Esophagus squamous epithelium (tissue), 5 donors: ENCODE measurements around the gene TCF4. TPM values are rescaled to one million over a fixed set of nuclear protein-coding genes. Genes with fewer than 3 reads are reported as not detected.

Experiments
- DNase-seq: peaks from one replicate; lab custom pipeline; 2025; lab: John Stamatoyannopoulos, UW
- H3K27ac ChIP-seq, 4 donors: fragments of 200-600 bp; sonication (generic); one replicate each; pipeline ENCODE4 v1.5.1; 2016 to 2019; ENCODE audit warnings: mild to moderate bottlenecking in 1 of 4
- H3K27me3 ChIP-seq, 4 donors: fragments of 200-600 bp; sonication (generic); 1 replicate in 3 of 4; 2 replicates in 1 of 4; pipeline versions ENCODE4 v1.5.1 to v1.6.0; 2017 to 2021; ENCODE audit warnings: antibody characterized with exemption in 1 of 4
- H3K36me3 ChIP-seq, 3 donors: fragments of 200-600 bp; sonication (generic); one replicate each; pipeline ENCODE4 v1.5.1; 2016 to 2019
- H3K4me1 ChIP-seq, 3 donors: fragments of 200-600 bp; sonication (generic); one replicate each; pipeline ENCODE4 v1.5.1; 2017 to 2019
- H3K4me3 ChIP-seq, 4 donors: fragments of 200-600 bp; sonication (generic); 1 replicate in 3 of 4; 2 replicates in 1 of 4; pipeline ENCODE4 v1.5.1; 2016 to 2019; ENCODE audit warnings: mild to moderate bottlenecking in 2 of 4, moderate library complexity in 1 of 4
- H3K9me3 ChIP-seq, 3 donors: fragments of 200-600 bp; sonication (generic); one replicate each; pipeline ENCODE4 v1.5.1; 2016 to 2019
- POLR2A ChIP-seq, 4 donors: fragments of 450-650 bp; IDR thresholded peaks; one replicate each; pipeline ENCODE4 v1.6.1; 2017; ENCODE audit warnings: antibody characterized with exemption in 4 of 4, mild to moderate bottlenecking in 4 of 4, moderate library complexity in 3 of 4
- WGBS, 2 donors: methylation state at CpG; one replicate each; pipeline ENCODE4 v1.1.5; 2018; 5-methylcytosine and 5-hydroxymethylcytosine counted together
- intact Hi-C: fragments of 100-400 bp; cut with DNase I; formaldehyde crosslinking; loops from one replicate; pipeline ENCODE4 v1.15.0; 2022
- total RNA-seq, 4 donors: library from RNA; depleted of rRNA; stranded (reverse); fragments of >200 nt; gene quantifications; one replicate each; pipeline ENCODE4 v1.1.0, GENCODE V29; 2016
- TF ChIP-seq, protein P1 (sequence below), 6 experiments: fragments of 450-650 bp in 4 of 6; fragments of 200-600 bp in 2 of 6; sonication (generic) in 2 of 6; IDR thresholded peaks; one replicate each; pipeline ENCODE4 v1.5.1; 2016 to 2019; ENCODE audit warnings: antibody characterized with exemption in 6 of 6, mild to moderate bottlenecking in 4 of 6, moderate library complexity in 4 of 6
- donor health status: DM: yes; HTN: yes; CAD: no.

The TCF4 gene
- total RNA-seq, 4 donors from 2014 or later = 19.0 to 79.7 (median 26.0) TPM

GRCh38 chr18:55244546-55244945, 343.4 kb downstream of the TCF4 start:
- intact Hi-C loops = no loop called here
- Histone ChIP-seq H3K4me3 (no peak overlapping the region), H3K27me3 (no peaks in the 10 kb centered on the region), H3K27ac (peak overlapping the region in 3 of 4 donors; percentile 57 to 71 (median 64)), H3K36me3 (peaks cover 0 to 11% (median 0%) of the 10 kb centered on the region in 3 donors), H3K4me1 (peaks cover 6 to 43% (median 16%) of the 10 kb centered on the region in 3 donors), H3K9me3 (no peaks in the 10 kb centered on the region)
- TF ChIP-seq, protein P1, sequence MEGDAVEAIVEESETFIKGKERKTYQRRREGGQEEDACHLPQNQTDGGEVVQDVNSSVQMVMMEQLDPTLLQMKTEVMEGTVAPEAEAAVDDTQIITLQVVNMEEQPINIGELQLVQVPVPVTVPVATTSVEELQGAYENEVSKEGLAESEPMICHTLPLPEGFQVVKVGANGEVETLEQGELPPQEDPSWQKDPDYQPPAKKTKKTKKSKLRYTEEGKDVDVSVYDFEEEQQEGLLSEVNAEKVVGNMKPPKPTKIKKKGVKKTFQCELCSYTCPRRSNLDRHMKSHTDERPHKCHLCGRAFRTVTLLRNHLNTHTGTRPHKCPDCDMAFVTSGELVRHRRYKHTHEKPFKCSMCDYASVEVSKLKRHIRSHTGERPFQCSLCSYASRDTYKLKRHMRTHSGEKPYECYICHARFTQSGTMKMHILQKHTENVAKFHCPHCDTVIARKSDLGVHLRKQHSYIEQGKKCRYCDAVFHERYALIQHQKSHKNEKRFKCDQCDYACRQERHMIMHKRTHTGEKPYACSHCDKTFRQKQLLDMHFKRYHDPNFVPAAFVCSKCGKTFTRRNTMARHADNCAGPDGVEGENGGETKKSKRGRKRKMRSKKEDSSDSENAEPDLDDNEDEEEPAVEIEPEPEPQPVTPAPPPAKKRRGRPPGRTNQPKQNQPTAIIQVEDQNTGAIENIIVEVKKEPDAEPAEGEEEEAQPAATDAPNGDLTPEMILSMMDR (IDR thresholded peaks at IDR 0.05) = no peak
- no peak for TF ChIP-seq POLR2A (IDR thresholded peaks at IDR 0.05)
- no peak for DNase-seq
- 56 to 68% methylated on average over 5 of the region's 5 CpGs for WGBS, 2 donors

DNA sequence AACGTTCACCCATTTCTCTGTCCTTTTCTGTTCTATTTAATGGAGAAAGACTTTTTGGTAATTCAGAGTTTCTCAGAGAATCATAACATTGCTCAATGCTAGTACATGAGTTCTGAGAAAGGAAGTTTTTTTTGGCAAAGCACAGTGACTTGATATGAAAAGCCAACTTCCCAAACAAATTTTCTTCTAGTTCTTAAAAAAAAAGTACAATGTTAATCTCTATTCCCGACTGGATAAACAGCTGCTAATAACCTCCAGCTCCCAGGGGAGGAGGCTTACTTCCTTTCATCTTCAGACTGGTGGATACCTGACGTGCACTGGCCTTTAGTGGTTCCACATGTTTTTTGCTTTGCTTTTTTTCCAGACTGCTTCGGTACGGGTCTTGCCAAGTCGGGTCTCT, 344.1 kb downstream of the TCF4 start:
- Histone ChIP-seq H3K9me3 (no peaks in the 10 kb centered on the region), H3K27me3 (no peaks in the 10 kb centered on the region), H3K4me3 (no peak overlapping the region), H3K36me3 (peaks cover 0 to 4% (median 0%) of the 10 kb centered on the region in 3 donors), H3K4me1 (peaks cover 6 to 42% (median 16%) of the 10 kb centered on the region in 3 donors), H3K27ac (peak overlapping the region; percentile 11 to 75 (median 68))
- intact Hi-C loops = no loop called here
- TF ChIP-seq, protein P1 (IDR thresholded peaks at IDR 0.05) = no peak
- TF ChIP-seq POLR2A (IDR thresholded peaks at IDR 0.05) = no peak
- 53 to 60% methylated on average over 6 of the region's 6 CpGs for WGBS, 2 donors
- no peak for DNase-seq

- WGBS, 2 donors = 48 to 63% methylated on average over 2 of the region's 2 CpGs
- intact Hi-C loops = no loop called here
- DNase-seq = no peak
Observed at GRCh38 chr18:55243255-55243654, 344.7 kb downstream of the TCF4 start.

GRCh38 chr18:55240978-55241377, 347.0 kb downstream of the TCF4 start:
- Histone ChIP-seq H3K36me3 (no peaks in the 10 kb centered on the region), H3K9me3 (no peaks in the 10 kb centered on the region), H3K27me3 (no peaks in the 10 kb centered on the region), H3K27ac (no peak overlapping the region), H3K4me3 (no peak overlapping the region), H3K4me1 (peaks cover 8 to 43% (median 14%) of the 10 kb centered on the region in 3 donors)
- intact Hi-C loops = no loop called here
- WGBS, 2 donors = 58 to 76% methylated on average over 5 of the region's 5 CpGs
- DNase-seq = no peak
- no peak for TF ChIP-seq POLR2A (IDR thresholded peaks at IDR 0.05)
- TF ChIP-seq, protein P1 (IDR thresholded peaks at IDR 0.05) = no peak

More at GRCh38 chr18:55243255-55243654, 344.7 kb downstream of the TCF4 start:
- Histone ChIP-seq H3K9me3 (no peaks in the 10 kb centered on the region), H3K4me1 (peaks cover 6 to 38% (median 16%) of the 10 kb centered on the region in 3 donors), H3K36me3 (no peaks in the 10 kb centered on the region), H3K27me3 (no peaks in the 10 kb centered on the region), H3K27ac (peak overlapping the region in 3 of 4 donors; percentile 56 to 75 (median 71)), H3K4me3 (no peak overlapping the region)
- TF ChIP-seq POLR2A (IDR thresholded peaks at IDR 0.05) = no peak
- TF ChIP-seq, protein P1 (IDR thresholded peaks at IDR 0.05) = no peak

- intact Hi-C loops = no loop called here
- Histone ChIP-seq H3K4me1 (peaks cover 6 to 37% (median 8%) of the 10 kb centered on the region in 3 donors), H3K36me3 (no peaks in the 10 kb centered on the region), H3K27me3 (no peaks in the 10 kb centered on the region), H3K9me3 (no peaks in the 10 kb centered on the region), H3K27ac (no peak overlapping the region), H3K4me3 (no peak overlapping the region)
- DNase-seq = no peak
- TF ChIP-seq, protein P1 (IDR thresholded peaks at IDR 0.05) = no peak
- no peak for TF ChIP-seq POLR2A (IDR thresholded peaks at IDR 0.05)
Observed at GRCh38 chr18:55239740-55240139, 348.3 kb downstream of the TCF4 start.
